ENCODE data around the gene SLC2A8.
A peak's percentile ranks its signal among the peaks of the same experiment; 100 is the strongest.

SLC2A8 gene, protein sequence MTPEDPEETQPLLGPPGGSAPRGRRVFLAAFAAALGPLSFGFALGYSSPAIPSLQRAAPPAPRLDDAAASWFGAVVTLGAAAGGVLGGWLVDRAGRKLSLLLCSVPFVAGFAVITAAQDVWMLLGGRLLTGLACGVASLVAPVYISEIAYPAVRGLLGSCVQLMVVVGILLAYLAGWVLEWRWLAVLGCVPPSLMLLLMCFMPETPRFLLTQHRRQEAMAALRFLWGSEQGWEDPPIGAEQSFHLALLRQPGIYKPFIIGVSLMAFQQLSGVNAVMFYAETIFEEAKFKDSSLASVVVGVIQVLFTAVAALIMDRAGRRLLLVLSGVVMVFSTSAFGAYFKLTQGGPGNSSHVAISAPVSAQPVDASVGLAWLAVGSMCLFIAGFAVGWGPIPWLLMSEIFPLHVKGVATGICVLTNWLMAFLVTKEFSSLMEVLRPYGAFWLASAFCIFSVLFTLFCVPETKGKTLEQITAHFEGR

DNA sequence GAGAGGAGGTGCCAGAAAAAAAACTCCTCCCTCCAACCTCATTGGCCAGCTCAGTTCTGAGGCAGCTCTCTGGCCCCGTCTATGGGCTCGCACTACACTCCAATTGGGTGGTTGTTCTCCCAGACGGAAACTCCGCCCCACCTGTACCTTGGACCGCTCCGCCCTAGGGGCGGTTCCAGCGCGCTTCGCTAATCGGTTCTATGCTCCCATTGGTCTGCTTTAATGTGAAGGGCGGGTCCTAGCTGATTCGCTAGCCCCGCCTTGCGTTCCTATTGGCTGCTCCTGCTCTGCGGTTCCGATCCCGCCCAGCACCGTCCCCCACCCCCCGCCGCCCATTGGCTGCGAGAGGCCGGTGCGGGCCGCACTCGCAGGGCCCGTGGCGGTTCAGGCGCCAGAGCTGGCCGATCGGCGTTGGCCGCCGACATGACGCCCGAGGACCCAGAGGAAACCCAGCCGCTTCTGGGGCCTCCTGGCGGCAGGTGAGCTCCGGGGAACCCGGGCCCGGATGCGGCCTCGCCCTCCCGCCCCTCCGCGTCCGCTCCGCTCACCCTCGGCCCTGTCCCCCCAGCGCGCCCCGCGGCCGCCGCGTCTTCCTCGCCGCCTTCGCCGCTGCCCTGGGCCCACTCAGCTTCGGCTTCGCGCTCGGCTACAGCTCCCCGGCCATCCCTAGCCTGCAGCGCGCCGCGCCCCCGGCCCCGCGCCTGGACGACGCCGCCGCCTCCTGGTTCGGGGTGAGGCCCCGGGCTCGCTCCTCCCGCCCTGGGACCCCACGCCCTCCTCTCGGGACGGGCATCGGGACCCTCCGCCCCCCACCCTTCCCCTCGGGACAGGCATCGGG, at the start of gene SLC2A8:
TSS of gene SLC2A8 (plus strand) at position 362 of the 838 bp plus-strand sequence. CDS start at position 424, 62 bp downstream.
- peak; percentile 100 for DNase-seq (ENCODE audit: low spot score)
- POLR2A ChIA-PET (ENCODE audit: low non-redundant PET), result interaction anchor here (0.6 to 0.9 kb wide), 5 partner anchors 27 to 575 kb away, joined by 3 to 7 read pairs (median 4); partner anchors contain the start of genes LRSAM1, RPL12 and ZNF79
- peak within 1 kb of the TSS; percentile 84 for H3K27ac ChIP-seq
- TF ChIP-seq, protein P1, sequence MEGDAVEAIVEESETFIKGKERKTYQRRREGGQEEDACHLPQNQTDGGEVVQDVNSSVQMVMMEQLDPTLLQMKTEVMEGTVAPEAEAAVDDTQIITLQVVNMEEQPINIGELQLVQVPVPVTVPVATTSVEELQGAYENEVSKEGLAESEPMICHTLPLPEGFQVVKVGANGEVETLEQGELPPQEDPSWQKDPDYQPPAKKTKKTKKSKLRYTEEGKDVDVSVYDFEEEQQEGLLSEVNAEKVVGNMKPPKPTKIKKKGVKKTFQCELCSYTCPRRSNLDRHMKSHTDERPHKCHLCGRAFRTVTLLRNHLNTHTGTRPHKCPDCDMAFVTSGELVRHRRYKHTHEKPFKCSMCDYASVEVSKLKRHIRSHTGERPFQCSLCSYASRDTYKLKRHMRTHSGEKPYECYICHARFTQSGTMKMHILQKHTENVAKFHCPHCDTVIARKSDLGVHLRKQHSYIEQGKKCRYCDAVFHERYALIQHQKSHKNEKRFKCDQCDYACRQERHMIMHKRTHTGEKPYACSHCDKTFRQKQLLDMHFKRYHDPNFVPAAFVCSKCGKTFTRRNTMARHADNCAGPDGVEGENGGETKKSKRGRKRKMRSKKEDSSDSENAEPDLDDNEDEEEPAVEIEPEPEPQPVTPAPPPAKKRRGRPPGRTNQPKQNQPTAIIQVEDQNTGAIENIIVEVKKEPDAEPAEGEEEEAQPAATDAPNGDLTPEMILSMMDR (conservative IDR thresholded peaks at IDR 0.05; ENCODE audit: low read depth), result no peak; the same call in 1 of the 2 replicates
- CTCF ChIA-PET, result interaction anchor here (0.5 to 2.9 kb wide), 13 partner anchors 9 to 185 kb away, joined by 3 to 9 read pairs (median 3); no protein-coding TSS in a partner anchor

DNA sequence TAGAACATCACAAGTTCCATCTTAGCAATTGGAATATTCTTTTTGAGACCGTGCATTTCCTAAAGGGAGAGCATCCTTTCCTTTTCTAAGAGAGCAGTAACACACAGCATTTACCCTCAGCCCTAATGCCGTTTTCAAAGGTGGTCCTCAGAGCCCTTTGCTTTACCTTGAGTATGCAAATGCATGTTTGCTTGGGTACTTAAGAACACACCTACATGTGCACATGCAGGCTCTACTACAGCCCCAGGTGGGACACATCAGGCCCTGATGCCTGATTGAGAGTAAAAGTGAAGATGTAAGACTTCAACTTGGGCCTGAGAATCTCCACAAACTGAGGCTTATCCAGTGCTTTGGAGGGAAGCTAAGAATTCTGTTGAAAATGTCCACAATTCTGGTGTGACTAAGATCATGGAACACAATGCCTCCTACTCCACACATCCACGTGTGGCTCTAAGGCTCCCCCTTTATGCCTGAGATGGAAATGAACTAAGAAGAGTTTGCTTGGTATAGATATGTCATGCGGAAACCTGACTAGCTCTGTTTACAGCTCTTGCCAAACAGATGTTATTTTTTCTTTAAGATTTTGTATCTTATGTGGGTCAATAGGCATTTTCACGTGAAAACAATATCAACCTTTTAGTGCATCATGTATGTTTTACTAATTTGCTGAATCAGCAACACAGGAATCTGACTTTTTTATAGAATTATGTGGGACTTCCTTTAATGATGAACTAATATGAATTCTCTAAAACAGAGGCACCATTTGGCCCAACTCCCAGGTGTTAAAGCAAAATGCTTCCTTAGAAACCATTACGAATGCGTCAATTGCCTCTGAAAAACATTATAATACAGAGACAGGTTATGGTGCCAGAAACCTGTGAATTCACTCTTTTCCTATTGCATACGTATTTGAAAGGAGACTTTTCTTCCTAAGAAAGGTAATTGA, 48.9 kb upstream of the SLC2A8 start:
- POLR2A ChIA-PET (ENCODE audit: low non-redundant PET), result no interaction called here

DNA sequence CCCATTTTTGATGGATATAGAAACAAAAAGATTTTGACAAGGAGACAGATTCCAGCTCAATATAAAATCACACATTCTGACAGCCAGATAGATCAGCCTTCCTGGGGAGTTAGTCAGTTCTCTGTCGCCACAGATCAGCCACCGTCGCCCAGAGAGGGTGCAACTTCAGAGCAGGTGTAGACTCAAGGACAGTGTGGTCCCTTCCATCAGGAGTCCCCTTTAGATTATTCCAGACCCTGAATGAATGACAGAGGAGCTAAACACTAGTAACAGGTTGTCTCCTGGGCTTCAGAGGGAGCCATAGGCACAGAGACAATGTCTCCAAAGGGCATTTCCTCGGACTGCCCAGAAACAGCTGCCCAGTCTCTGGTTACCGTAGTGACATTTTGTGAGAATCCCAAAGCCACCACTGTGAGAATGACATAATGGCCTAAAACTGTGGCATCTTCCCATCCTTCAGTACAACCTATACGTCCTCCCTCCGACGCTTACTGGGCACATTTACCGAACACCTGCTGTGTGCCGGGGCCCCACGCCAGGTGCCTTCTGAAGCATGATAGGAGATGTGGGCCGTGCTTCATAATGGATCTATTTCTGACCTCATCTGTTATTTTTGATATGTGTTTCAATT, 47.4 kb upstream of the SLC2A8 start:
- TF ChIP-seq, protein P1 (conservative IDR thresholded peaks at IDR 0.05; ENCODE audit: low read depth), result no peak
- no peak overlapping the region for H3K27ac ChIP-seq
- POLR2A ChIA-PET (ENCODE audit: low non-redundant PET), result no interaction called here
- DNase-seq (ENCODE audit: low spot score), result no peak
- CTCF ChIA-PET, result interaction anchor here (0.7 to 2.5 kb wide), 3 partner anchors 66 to 644 kb away, joined by 3 to 15 read pairs (median 8); no protein-coding TSS in a partner anchor

More for the DNA sequence above, 48.9 kb upstream of the SLC2A8 start:
- peak; percentile 59 for DNase-seq (ENCODE audit: low spot score)
- TF ChIP-seq, protein P1 (conservative IDR thresholded peaks at IDR 0.05; ENCODE audit: low read depth), result peak; percentile 59
- CTCF ChIA-PET, result interaction anchor here (0.5 to 2.5 kb wide), 8 partner anchors 29 to 407 kb away, joined by 3 to 15 read pairs (median 3); no protein-coding TSS in a partner anchor
- no peak overlapping the region for H3K27ac ChIP-seq

DNA sequence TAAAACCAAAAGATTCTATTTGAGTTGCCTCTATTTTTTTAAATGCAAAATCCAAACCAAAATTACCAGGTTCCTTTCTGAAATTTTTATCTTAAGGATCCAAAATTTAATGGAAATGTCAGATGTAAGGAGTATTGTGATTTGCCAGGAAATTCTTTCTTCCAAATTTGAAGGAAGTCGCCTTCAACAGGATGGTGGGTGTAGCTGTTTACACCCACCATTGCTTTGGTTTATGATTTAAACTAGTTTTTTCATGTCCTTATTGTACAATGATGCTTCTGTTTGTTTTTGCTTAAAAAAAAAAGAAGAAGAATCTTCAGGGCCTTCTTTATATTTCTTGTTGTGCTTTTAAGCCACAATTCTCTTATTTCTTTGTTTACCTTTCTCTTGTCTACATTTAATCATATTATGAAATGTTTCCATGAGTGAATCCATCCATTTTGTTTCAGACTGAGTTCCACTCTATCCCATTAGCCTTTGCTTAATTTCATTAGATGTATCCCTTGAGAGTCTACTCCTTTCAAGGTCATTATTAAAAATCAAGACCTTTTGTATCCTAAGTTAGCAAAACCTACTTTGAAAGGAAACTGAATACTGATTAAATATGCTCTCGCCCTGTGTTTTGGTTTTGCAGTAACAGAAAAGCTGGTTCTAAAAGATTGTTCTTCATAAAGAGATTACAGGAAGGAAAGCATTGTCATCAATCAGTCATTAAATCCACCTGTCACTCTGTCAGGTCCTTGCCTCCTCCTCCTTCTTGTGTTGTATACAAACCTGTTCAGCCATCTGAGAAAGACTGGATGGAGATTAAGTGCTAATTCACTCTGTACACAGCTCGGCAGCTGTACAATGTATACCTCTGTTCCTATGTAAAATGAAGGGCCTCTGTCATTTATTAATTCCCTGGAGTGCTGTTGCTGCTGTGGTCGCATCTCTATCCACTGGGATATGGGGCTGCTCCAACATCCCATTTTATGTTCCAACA, 45.5 kb upstream of the SLC2A8 start:
- DNase-seq (ENCODE audit: low spot score), result no peak
- POLR2A ChIA-PET (ENCODE audit: low non-redundant PET), result no interaction called here
- no peak overlapping the region for H3K27ac ChIP-seq
- TF ChIP-seq, protein P1 (conservative IDR thresholded peaks at IDR 0.05; ENCODE audit: low read depth), result no peak
- CTCF ChIA-PET, result interaction anchor here (0.6 kb wide), 1 partner anchor 411 kb away, joined by 3 read pairs; no protein-coding TSS in a partner anchor

DNA sequence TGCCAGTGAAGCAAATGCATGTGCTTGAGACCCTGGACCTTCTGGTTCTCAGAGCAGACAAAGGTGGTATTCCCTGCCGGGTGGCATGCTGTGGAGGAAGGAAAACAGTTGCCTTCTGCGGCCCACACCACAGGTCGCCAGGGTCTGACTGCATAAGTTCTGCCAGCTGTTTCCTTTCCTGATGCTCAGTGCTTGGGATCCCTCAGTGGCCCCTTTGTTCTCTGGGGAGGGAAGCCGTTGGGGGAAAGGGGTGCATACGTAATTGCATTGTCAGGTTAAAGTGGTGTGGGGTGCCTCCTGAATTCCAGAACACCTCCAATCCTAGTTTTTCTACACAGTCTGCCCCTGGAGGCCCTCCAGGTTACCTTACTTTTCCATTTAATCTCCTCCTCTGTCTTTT, 43.1 kb upstream of the SLC2A8 start:
- H3K27ac ChIP-seq, result no peak overlapping the region
- ChIA-PET CTCF (interaction anchor here (0.6 kb wide), 1 partner anchor 59 kb away, joined by 4 read pairs; no protein-coding TSS in a partner anchor), POLR2A (ENCODE audit: low non-redundant PET) (no interaction called here)
- DNase-seq (ENCODE audit: low spot score), result no peak
- TF ChIP-seq, protein P1 (conservative IDR thresholded peaks at IDR 0.05; ENCODE audit: low read depth), result no peak
